ENCODE results near the gene SLC25A14. TPM values are rescaled to one million over a fixed set of nuclear protein-coding genes. Genes with fewer than 3 reads are reported as not detected.
"Not testable (repeated sequence)": the region's sequence is repeated elsewhere in the genome, so short reads cannot be mapped to it uniquely, and the experiment has no call there.

Gene SLC25A14, protein sequence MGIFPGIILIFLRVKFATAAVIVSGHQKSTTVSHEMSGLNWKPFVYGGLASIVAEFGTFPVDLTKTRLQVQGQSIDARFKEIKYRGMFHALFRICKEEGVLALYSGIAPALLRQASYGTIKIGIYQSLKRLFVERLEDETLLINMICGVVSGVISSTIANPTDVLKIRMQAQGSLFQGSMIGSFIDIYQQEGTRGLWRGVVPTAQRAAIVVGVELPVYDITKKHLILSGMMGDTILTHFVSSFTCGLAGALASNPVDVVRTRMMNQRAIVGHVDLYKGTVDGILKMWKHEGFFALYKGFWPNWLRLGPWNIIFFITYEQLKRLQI
- 15.8 and 19.0 TPM in 2 replicates for total RNA-seq (2014; rRNA removed; shearing (Covaris generic))
- polyA plus RNA-seq (2014; cell fraction: nucleus; rRNA removed): 32.6 and 41.1 TPM in 2 replicates

DNA sequence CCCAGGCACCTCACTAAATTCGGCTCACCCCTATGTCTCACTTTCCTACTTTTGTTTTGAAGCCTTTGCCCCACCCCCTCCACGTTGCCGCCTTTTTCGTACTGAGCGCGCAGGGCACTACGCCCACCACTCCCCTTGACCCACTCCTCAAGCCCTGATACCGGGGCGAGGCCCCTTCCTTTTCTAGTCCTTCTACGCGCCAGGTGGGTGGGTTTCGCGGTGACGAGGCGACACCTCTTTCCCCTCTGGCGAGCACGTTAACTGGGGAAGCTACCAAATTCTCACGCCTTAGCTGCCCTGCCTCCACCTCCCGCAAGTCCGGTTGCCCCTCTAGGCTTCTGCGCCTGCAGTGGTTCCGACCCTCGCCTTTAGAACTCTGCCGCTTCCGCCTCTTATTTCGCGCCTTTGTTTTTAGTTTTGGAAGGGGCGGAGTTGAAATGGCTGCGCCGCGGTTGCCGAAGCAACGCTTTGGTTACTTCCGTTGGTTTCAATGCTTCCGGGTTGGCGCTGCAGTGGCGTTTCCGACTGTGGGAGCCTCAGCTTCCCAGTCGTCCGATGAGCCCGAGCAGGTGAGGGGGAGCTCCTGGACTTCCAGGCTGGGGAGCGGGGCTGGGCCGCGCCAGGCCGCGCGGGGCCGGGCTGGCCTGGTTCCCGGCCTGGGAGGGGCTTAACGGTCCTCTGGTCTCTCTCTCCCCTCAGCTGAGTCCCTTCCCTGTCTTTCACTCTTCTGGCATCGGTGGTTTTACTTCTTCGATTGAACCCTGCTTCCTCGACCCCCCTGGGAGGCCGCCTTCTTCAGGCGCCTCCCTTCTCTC lies at the start of gene SLC25A14:
TSS of gene SLC25A14 (plus strand) at position 512 of the 815 bp plus-strand sequence. CDS start 360 bp downstream, outside the sequence.
- DNase-seq (ENCODE audit: extremely low read depth, low read depth): peak; percentile 65

DNA sequence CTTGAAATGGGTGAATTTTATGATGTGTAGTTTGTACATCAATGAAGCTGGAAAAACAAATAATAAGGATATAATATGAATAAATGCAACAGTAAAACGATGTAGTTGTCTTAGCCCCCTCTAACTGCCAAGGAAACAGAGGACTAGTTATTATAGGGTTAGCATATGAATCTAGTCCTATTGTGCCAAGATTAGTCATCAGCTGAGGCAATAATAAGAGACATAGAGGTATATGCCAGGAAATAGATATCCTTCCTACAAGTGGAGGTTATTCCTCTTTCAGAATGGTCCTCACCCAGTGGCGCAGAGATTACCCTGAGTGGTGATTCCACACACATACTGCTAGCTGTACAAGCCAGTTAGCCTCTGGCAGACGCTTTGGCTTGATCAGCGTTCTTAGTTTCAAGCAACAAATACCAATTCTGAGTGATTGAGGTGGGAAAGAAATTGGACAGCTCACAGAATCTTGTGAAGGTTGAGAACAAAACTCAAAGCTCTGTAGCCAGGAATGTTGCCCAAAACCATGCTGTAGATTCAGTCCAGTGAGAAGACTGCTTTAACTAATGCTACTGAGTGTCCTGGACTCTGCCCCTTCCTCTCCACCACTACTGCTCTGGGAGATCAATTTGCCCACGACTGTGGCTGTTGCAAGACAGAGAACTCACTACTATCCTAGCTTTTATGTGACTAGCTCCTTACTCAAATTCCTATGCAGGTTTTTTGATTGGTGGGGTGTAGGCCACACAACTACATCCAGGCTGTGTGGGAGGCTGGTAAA lies 44.0 kb upstream of the SLC25A14 start:
- no peak for DNase-seq (ENCODE audit: extremely low read depth, low read depth)

DNA sequence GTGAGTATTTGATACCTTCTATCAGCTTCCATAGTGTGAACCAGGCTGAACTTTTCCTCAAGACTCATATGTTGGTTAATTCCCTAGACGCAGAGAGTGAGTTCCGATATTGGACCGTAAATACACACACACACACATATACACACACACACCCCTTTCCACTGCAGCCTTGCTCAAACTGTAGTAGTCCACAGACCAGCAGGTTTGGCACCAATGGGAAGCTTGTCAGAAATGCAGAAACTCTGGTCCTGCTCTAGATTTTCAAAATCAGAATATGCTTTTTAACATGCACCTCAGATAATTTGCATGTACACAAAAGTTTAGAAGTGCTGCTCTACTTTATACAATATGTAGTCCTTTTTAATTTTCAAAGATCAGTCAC lies 43.4 kb upstream of the SLC25A14 start:
- no peak for DNase-seq (ENCODE audit: extremely low read depth, low read depth)

DNA sequence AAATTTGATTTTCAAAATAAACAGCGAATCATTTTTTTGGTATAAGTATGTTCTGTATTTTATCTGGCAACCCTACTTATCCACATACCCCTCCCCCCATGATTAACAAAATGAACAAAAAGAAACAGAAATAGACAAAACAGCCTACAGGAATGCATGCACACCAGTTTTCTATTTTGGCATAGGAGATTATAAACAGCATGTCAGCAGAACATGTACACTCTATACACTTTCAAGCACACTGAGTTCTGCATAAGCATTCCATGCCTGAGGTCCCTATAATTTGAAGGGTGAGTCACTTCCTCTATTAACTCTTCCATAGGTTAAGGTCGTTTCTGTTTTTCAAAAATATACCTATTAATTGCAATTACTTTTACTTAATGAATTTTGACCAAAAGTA lies 43.0 kb upstream of the SLC25A14 start:
- DNase-seq (ENCODE audit: extremely low read depth, low read depth): no peak

DNA sequence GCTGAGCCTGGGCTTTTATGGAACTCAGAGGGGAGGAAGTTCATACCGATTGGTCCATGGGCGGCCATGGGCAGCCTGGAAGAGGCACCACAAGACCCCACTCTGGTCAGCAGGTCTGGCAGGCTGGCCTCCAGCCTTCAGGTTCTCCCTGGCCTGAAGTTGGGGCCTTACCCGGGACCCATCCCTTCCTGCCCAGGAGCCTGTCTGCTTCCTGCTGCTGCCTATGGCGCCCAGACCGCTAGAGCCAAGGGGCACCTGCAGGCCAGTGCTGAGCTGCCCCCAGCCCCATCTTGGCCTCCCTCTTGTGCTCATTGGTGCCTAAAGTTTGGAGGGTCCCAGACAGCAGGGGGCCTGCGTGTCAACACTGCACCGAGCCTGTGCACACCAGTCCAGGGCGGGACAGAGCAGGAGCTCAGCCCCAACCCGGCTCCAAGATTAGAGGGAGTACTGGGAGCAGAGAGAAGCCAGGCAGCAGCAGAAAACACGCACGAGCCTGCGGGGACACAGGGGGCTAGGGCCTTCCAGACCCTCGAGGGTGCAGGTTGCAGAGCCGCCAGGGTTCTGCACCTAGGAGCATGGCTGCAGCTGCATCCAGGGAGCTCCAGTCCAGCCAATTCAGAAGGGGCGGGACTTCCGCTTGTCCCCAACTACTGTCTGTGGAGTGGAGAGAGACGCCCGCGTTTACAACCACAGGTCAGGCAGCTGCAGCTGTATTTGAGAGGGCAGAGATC lies 40.3 kb upstream of the SLC25A14 start:
- DNase-seq (ENCODE audit: extremely low read depth, low read depth): no peak

DNA sequence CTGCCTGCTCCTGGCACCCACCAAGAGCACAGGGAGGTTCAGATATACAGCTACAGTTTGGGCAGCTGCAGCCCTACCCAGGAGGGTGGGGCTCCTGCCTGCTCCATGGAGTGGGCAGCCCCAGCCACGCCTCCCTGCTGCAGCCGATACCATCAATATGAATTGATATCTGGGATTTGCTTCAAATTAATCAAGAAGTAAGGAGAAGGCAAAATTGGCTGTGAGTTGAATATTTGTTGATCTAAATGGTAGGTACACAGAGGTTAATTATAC lies 39.8 kb upstream of the SLC25A14 start:
- no peak for DNase-seq (ENCODE audit: extremely low read depth, low read depth)

DNA sequence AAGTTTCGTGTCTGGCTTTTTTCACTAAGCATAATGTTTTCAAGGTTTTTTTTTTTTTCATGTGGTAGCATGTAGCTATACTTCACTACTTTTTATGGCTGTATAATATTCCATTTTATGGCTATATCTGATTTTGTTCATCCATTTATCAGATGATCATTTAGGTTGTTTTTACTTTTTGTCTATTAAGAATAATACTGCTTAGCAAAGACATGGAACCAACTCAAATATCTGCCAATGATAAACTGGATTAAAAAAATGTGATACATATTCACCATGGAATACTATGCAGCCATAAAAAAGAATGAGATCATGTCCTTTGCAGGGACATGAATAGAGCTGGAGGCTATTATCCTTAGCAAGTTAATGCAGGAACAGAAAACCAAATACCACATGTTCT lies 38.3 kb upstream of the SLC25A14 start:
- DNase-seq (ENCODE audit: extremely low read depth, low read depth): no peak

DNA sequence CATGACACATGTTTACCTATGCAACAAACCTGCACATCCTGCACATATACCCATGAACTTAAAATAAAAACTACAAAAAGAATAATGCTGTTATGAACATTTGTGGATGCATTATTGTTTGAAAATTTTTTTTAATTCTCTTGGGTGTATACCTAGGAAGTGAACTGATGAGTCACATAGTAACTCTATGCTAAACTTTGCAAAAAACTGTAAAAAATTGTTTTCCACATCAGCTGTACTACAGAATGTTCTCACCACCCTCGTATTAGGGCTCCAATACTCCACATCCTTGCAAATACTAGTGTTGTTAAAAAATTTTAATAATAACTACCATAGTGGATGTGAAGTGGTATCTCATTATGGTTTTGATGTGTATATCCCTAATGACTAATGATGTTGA lies 37.7 kb upstream of the SLC25A14 start:
- no peak for DNase-seq (ENCODE audit: extremely low read depth, low read depth)

DNA sequence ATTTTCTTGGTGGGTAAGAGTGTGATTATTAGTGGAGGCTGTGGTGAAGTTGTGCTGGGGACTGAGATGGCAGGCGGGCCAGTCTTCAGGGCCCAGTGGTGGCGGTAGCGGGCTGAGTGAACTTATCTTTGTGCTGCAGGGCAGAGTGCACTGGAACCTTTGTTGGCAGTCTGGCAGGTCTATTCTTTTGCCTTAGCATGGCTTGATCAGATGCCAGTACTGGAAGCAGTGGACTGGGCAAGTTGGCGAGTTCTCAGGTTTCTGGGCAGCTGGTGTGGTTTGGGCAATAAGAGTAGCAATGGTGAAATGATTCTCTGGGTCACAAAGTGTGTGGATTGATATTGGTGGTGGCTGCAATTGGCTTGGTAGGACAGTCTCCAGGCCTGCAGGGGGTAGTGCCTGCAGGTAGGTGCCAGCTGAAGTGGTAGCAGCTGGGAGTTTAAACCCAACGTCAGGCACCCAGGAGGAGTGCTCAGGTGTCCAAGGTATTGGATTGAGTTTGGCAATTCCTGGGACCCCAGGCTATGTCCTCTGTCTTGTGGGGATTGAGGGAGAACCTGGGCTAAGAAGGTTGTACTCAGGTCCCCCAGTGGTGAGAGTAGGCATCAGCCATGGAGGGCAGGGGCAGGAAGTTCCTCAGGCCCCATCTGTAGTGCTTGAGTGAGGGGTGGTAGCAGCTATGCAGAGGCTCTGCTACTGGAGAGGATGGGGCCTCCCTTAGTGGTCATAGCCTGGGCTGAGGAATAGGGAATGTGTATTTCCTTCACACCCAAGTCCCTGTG lies 34.9 kb upstream of the SLC25A14 start:
- DNase-seq (ENCODE audit: extremely low read depth, low read depth): no peak

DNA sequence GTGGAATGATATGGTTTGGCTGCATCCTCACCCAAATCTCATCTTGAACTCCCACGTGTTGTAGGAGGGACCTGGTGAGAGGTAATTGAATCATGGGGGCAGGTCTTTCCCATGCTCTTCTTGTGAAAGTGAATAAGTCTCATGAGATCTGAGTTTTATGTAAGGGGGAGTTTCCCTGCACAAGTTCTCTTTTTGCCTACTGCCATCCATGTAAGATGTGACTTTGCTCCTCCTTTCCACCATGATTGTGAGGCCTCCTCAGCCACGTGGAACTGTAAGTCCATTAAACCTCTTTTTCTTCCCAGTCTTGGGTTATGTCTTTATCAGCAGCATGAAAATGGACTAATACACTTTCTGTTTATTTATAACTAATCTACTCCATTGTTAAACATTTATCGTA lies 19.8 kb upstream of the SLC25A14 start:
- not testable (repeated sequence) for DNase-seq (ENCODE audit: extremely low read depth, low read depth)

DNA sequence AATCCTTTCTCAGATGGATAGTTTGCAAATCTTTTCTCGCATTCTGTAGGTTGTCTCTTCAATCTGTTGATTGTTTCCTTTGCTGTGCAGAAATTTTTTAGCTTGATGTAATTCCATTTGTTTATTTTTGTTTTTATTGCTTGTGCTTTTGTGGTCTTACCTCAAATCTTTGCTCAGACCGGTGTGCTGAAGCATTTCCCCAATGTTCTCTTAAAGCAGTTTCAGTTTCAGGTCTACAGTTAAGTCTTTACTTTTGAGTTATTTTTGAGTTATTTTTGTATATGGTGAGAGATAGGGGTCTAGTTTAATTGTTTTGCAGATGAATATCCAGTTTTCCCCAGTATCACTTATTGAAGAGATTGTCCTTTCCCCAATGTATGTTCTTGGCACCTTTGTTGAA lies 18.2 kb upstream of the SLC25A14 start:
- no peak for DNase-seq (ENCODE audit: extremely low read depth, low read depth)

DNA sequence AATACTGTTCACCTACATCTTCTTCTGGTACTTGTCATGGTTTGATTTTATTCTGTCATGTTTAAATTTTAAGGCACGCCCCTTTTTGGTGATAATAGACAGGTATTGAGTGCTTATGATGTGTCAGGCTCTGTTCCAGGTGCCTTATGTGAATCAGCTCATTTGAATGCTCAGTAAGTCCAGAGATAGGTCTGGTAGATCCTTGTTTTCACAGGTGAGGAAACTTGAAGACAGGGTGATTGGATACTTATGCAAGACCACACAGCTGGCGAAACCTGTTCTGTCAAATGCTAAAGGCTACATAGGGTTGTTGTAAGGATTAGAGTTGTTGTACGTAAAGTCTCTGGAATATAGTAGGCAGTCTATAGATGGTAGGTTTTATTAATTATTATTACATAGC lies 9.6 kb upstream of the SLC25A14 start:
- no peak for DNase-seq (ENCODE audit: extremely low read depth, low read depth)

DNA sequence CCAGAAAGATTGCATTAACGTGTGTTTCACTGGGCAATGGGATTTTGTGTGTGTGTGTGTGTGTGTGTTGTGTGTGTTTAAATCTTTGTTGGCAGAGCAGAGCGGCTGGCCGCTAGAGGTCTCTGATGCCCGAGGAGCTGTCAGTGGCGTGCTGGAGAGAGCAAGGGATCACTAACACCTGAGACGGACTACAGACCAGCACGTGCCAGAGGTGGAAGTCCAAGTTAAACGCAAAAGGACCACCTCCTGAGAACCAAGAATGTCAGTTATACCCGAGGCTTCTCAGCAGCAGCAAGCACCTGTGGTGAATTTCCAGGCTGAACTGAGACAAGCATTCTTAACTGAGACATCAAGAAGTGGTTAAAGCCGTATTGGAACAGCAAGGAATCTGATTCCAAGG lies 9.0 kb upstream of the SLC25A14 start:
- peak; percentile 41 for DNase-seq (ENCODE audit: extremely low read depth, low read depth)

DNA sequence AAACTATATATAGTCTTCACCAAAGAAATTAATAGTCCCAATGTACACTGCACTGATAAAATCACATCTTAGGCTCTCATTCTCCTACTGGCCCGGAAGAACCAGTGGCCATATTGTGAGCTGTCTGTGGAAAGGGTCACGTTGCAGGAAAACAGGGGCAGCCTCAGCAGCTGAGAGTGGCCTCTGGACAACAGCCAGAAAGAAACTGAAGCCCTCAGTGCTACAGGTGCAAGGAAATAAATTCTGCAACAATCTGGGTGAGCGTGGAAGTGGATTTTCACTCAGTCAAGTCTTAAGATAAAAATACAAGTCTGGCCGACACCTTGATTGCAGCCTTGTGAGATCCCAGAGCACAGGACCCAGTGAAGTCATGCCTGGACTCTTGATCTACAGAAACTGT lies 3.2 kb upstream of the SLC25A14 start:
- DNase-seq (ENCODE audit: extremely low read depth, low read depth): no peak

DNA sequence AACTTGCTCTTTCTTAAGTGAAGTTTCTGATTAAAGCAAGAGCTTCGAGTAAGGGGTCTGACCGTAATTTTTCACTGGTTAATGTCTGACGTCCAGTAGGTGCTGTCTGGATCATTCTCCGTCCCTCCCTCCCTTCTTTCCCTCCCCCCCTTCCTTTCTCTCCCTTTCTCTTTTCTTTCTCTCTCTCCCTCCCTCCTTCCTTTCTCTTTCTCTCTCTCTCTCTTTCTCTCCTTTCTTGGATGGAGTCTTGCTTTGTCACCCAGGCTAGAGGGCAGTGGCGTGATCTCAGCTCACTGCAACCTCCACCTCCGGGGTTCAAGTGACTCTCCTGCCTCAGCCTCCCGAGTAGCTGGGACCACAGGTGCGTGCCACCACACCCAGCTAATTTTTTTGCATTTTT lies 850 bp upstream of the SLC25A14 start:
- DNase-seq (ENCODE audit: extremely low read depth, low read depth): not testable (repeated sequence)

DNA sequence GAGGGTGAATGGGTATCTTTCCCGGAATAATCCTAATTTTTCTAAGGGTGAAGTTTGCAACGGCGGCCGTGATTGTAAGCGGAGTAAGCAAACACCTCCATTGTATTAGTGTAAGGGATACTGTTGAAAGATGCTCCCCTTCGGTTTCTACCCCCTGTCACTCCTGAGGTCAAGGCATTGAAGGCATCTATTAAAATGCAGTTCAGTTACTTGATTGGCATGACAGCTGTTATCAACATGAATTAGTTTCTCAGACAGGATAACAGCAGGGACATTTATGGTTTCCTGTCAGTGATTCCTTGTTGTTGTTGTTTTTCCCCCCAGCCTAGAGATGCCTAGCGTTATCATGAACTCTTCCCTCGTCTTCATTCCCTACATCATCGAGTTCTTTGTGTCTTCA lies 552 bp downstream of the SLC25A14 start:
- no peak for DNase-seq (ENCODE audit: extremely low read depth, low read depth)

DNA sequence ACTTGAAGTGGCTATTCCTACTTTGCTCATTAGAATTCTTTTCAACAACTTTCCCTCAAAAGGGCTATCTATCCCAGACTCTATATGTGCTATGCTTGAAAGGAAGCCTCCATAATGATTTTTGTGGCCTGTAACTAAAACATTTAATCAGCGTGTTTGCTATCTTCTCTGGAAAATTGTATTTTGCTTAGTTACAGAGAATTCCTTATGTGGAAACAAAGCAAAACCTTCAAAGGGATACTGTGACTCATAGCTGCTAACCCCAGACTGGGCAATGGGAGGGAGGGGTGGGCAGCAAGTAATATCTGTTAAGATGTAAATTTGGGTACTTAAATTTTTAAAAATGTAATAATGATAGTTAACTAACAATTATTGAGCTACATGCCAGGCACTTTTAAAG lies 3.7 kb downstream of the SLC25A14 start:
- no peak for DNase-seq (ENCODE audit: extremely low read depth, low read depth)

DNA sequence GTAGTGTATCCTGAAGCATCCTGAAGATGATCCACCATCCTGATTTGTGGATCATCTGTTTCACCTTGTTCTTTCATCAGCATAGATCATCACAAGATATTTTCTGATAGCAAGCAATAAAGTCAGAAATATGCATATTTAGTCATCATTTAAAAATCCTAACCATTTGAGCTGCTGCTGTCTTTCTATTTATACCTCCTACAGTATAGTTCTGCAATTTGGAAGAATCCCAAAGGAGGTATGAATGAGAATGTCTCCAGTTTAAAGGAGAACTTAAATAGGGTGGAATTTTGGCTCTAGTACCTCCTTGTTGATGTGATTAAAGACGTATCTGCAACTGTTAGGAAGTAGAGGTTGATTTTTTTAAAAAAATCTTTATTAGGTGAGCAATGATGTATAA lies 7.6 kb downstream of the SLC25A14 start:
- no peak for DNase-seq (ENCODE audit: extremely low read depth, low read depth)

DNA sequence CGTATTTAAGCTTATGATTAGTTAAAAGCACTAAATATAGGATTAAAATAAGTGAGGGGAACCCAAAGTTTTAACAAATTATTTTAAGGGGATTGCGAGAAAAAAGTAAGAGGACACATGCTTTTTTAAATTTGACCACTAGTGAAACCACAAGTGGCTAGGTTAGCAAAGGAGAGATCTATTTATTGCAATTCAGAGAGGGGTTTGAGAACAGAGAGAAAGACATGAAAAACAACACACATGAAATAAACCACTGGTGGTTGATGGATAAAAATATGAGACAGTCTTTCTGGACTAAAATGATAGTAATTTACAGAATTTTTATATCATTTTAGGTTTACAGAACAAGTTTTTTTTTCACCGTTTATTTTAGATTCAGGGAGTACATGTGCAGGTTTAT lies 11.8 kb downstream of the SLC25A14 start:
- DNase-seq (ENCODE audit: extremely low read depth, low read depth): no peak

DNA sequence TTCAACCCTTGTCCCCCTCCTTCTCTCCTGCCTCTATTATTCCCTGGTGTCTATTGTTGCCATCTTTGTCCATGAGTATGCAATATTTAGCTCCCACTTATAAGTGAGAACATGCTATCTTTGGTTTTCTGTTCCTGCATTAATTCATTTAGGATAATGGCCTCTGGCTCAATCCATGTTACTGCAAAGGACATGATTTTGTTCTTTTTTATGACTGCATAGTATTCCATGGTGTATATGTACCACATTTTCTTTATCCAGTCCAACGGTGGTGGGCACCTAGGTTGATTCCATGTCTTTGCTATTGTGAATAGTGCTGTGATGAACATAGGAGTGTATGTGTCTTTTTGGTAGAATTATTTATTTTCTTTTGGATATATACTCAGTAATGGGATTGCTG lies 12.3 kb downstream of the SLC25A14 start:
- not testable (repeated sequence) for DNase-seq (ENCODE audit: extremely low read depth, low read depth)

All from NCI-H460 (cell line).